Tibial nerve (tissue), 4 donors: ENCODE measurements around the gene SPATA31A6. TPM values are rescaled to one million over a fixed set of nuclear protein-coding genes. Genes with fewer than 3 reads are reported as not detected.
"Not testable (repeated sequence)": the region's sequence is repeated elsewhere in the genome, so short reads cannot be mapped to it uniquely, and the experiment has no call there.

Experiments
- DNase-seq, 2 donors: peaks; one replicate each; pipeline ENCODE4 v3.0.0-alpha.2; 2019; ENCODE audit warnings: low spot score in 2 of 2
- H3K27ac ChIP-seq, 4 donors: fragments of 200-600 bp; sonication (generic) in 3 of 4; one replicate each; pipeline ENCODE4 v1.5.1; 2017 to 2019; ENCODE audit warnings: mild to moderate bottlenecking in 1 of 4
- H3K27me3 ChIP-seq, 2 donors: fragments of 200-600 bp; sonication (generic) in 1 of 2; one replicate each; pipeline versions ENCODE4 v1.5.1 to v1.6.0; 2017 to 2019
- H3K36me3 ChIP-seq, 3 donors: fragments of 200-600 bp; sonication (generic); one replicate each; pipeline ENCODE4 v1.5.1; 2018 to 2019
- H3K4me1 ChIP-seq, 4 donors: fragments of 200-600 bp; sonication (generic) in 3 of 4; one replicate each; pipeline ENCODE4 v1.5.1; 2017 to 2019
- H3K4me3 ChIP-seq, 4 donors: fragments of 200-600 bp; sonication (generic) in 3 of 4; one replicate each; pipeline ENCODE4 v1.5.1; 2017 to 2019; ENCODE audit warnings: mild to moderate bottlenecking in 1 of 4, moderate library complexity in 1 of 4
- H3K9me3 ChIP-seq, 4 donors: fragments of 200-600 bp; sonication (generic) in 3 of 4; one replicate each; pipeline ENCODE4 v1.5.1; 2017 to 2019
- WGBS, 2 donors: methylation state at CpG; one replicate each; pipeline ENCODE4 v1.1.5; 2018; 5-methylcytosine and 5-hydroxymethylcytosine counted together
- small RNA-seq: library from RNA; depleted of rRNA; stranded (forward); fragments of <200 nt; gene quantifications from one replicate; pipeline ENCODE3, GENCODE V24; 2016
- total RNA-seq, 4 donors: library from RNA; depleted of rRNA; stranded (reverse); fragments of >200 nt; gene quantifications; one replicate each; pipeline ENCODE4 v1.1.0, GENCODE V29; 2016
- TF ChIP-seq, protein P1 (sequence below), 5 experiments: fragments of 200-600 bp in 3 of 5; fragments of 450-650 bp in 2 of 5; sonication (generic) in 3 of 5; IDR thresholded peaks; one replicate each; pipeline ENCODE4 v1.5.1; 2016 to 2019; ENCODE audit warnings: antibody characterized with exemption in 5 of 5, mild to moderate bottlenecking in 3 of 5, moderate library complexity in 2 of 5

SPATA31A6 gene
- total RNA-seq = not detected

GRCh38 chr9:42183359-42183758 lies at the start of gene SPATA31A6:
Gene SPATA31A6 (plus strand): TSS chr9:42183659. CDS start chr9:42183688, 29 bp downstream.
- not testable (repeated sequence) for DNase-seq, H3K9me3 ChIP-seq, H3K27ac ChIP-seq, H3K27me3 ChIP-seq, H3K36me3 ChIP-seq, H3K4me3 ChIP-seq, H3K4me1 ChIP-seq
- WGBS, 2 donors = 91 to 100% methylated on average over 2 of the region's 5 CpGs

DNA sequence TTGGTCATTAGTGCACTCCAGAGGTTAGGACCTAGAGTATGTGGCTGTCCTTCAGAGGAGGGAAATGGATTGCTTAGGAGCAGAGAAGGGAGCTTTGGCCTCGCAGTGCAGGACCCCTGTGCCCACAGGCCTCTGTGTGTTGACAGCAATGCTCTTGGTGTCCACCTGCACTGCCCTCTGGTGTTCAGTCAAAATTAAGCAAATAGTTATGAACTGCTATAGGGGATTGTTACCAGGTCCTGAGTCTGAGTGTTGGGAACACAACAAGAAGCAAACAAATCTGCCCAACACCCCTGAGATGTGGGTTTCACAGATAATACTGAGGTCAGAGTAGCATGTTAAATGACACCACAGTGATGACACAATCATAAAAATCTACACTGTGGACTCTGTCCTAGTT lies 23.2 kb upstream of the SPATA31A6 start:
- not testable (repeated sequence) for H3K36me3 ChIP-seq, H3K4me3 ChIP-seq, H3K9me3 ChIP-seq, H3K4me1 ChIP-seq, H3K27ac ChIP-seq, H3K27me3 ChIP-seq
- WGBS, 2 donors = 17% methylated on average over 1 of the region's 1 CpG; no CpG with 5 or more reads in 1 of the 2 donors
- TF ChIP-seq, protein P1, sequence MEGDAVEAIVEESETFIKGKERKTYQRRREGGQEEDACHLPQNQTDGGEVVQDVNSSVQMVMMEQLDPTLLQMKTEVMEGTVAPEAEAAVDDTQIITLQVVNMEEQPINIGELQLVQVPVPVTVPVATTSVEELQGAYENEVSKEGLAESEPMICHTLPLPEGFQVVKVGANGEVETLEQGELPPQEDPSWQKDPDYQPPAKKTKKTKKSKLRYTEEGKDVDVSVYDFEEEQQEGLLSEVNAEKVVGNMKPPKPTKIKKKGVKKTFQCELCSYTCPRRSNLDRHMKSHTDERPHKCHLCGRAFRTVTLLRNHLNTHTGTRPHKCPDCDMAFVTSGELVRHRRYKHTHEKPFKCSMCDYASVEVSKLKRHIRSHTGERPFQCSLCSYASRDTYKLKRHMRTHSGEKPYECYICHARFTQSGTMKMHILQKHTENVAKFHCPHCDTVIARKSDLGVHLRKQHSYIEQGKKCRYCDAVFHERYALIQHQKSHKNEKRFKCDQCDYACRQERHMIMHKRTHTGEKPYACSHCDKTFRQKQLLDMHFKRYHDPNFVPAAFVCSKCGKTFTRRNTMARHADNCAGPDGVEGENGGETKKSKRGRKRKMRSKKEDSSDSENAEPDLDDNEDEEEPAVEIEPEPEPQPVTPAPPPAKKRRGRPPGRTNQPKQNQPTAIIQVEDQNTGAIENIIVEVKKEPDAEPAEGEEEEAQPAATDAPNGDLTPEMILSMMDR (IDR thresholded peaks at IDR 0.05) = peak in 1 of 5 experiments; percentile 16
- peak in 1 of 2 donors; percentile 9 for DNase-seq

DNA sequence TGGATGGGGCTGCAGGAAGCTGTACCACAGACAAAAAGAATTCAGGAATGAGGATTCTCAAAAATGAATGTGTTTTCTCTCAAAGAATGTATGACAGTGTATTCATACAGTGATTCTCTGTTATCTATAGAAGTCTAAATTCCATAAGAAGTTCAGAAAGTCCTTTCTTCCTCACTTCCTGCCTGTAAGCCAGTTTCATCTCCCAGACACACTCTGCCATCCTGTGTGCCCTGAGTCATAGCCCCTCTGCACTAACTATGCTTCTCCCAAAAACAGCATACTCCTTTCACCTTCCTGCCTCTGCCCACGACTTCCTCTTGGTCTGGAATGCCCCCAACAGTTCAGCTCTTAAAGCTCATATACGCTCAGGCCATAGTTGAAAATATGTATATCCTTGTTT lies 36.4 kb downstream of the SPATA31A6 start:
- not testable (repeated sequence) for H3K4me3 ChIP-seq, H3K4me1 ChIP-seq, H3K9me3 ChIP-seq, DNase-seq, H3K27ac ChIP-seq, H3K36me3 ChIP-seq, H3K27me3 ChIP-seq
- 29 to 41% methylated on average over 2 of the region's 2 CpGs for WGBS, 2 donors

GRCh38 chr9:42223230-42223629 lies 39.8 kb downstream of the SPATA31A6 start:
- not testable (repeated sequence) for H3K27me3 ChIP-seq, H3K9me3 ChIP-seq, H3K36me3 ChIP-seq, H3K4me1 ChIP-seq, DNase-seq, H3K27ac ChIP-seq, H3K4me3 ChIP-seq
- WGBS, 2 donors = 84 to 91% methylated on average over 9 of the region's 10 CpGs

DNA sequence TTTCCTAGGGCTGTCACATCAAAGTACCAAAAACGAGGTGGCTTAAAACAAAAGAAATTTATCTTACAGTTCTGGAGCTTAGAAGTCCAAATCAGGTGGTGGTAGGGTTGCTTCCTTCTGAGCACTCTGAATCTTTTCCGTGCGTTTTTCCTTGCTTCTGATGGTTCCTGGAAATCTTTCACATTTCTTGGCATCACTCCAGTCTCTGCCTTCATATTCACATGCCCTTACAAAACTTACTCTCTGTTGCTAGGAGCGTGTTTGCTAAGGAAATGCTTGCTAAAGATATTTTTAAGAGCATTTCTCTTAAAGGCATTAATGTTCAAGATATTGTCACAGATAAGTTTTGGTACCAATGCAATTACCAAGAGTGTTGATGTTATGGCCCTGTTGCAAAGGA lies 49.6 kb downstream of the SPATA31A6 start:
- H3K27me3 ChIP-seq, H3K36me3 ChIP-seq, H3K4me1 ChIP-seq, H3K9me3 ChIP-seq, H3K4me3 ChIP-seq, H3K27ac ChIP-seq, DNase-seq: not testable (repeated sequence)
- WGBS, 2 donors = 33 to 40% methylated on average over 4 of the region's 4 CpGs

- not testable (repeated sequence) for H3K27ac ChIP-seq, H3K4me3 ChIP-seq, H3K9me3 ChIP-seq, H3K36me3 ChIP-seq, DNase-seq, H3K4me1 ChIP-seq, H3K27me3 ChIP-seq
Measured at GRCh38 chr9:42234610-42235009, 51.2 kb downstream of the SPATA31A6 start.

- not testable (repeated sequence) for H3K27ac ChIP-seq, H3K36me3 ChIP-seq, H3K27me3 ChIP-seq, H3K4me1 ChIP-seq, H3K4me3 ChIP-seq, H3K9me3 ChIP-seq, DNase-seq
- WGBS, 2 donors = no CpG with 5 or more reads among the region's 1 CpG
Measured at GRCh38 chr9:42235352-42235991, 52.0 kb downstream of the SPATA31A6 start.

GRCh38 chr9:42236097-42236496 lies 52.6 kb downstream of the SPATA31A6 start:
- not testable (repeated sequence) for H3K27ac ChIP-seq, DNase-seq, H3K36me3 ChIP-seq

DNA sequence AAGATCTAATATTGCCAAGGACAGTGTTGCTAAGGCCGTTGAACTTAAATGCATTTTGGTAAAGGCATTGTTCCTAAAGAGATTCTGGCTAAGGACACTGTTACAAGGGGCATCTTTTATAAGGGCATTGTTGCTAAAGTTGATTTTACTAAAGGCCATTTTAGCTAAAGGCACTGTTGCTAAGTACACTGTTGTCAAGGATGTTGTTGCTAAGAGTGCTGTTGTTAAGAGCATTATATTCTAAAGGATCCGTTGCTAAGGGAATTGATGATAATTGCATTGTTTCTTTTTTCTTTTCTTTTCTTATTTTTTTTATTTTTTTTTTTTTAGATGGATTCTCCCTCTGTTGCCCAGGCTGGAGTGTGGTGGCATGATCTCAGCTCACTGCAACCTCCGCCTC lies 53.9 kb downstream of the SPATA31A6 start:
- H3K27ac ChIP-seq, H3K27me3 ChIP-seq, H3K4me1 ChIP-seq, DNase-seq, H3K4me3 ChIP-seq, H3K36me3 ChIP-seq, H3K9me3 ChIP-seq: not testable (repeated sequence)
- WGBS, 2 donors = 83 to 90% methylated on average over 3 of the region's 3 CpGs

More at GRCh38 chr9:42236097-42236496, 52.6 kb downstream of the SPATA31A6 start:
- H3K4me1 ChIP-seq, H3K9me3 ChIP-seq, H3K4me3 ChIP-seq, H3K27me3 ChIP-seq: not testable (repeated sequence)

GRCh38 chr9:42238862-42239261 lies 55.4 kb downstream of the SPATA31A6 start:
- H3K27ac ChIP-seq, H3K4me1 ChIP-seq, H3K4me3 ChIP-seq, H3K27me3 ChIP-seq, H3K36me3 ChIP-seq, H3K9me3 ChIP-seq, DNase-seq: not testable (repeated sequence)
- 93% methylated on average over 2 of the region's 2 CpGs for WGBS, 2 donors

Small RNA genes lying within 50 kb of the gene (small RNA-seq; reads per million reads assigned to genes)
- gene AL445584.3 = not detected

Other genes with a start within 250 kb of the SPATA31A6 start
- gene CNTNAP3B, start 54.2 kb upstream of the SPATA31A6 start, total RNA-seq = 10 to 100 TPM; 14.9 to 52.8 (median 28.8) TPM